MCF 10A (cell line): ENCODE measurements around the gene MT1M. TPM values are rescaled to one million over a fixed set of nuclear protein-coding genes. Genes with fewer than 3 reads are reported as not detected.
A peak's percentile ranks its signal among the peaks of the same experiment; 100 is the strongest.

Source experiments
- BruUV-seq: library from RNA; stranded (reverse); fragments of 400-500 nt; replicated peaks from 2 replicates; lab custom pipeline; 2021; lab: Mats Ljungman, UMichigan
- CTCF ChIA-PET: fragments of 300-600 bp; sonication (Branson Sonifier 250); formaldehyde crosslinking; extraction: SDS; loops from one replicate; lab custom pipeline; 2021; ENCODE audit warnings: antibody characterized with exemption, inconsistent platforms; lab: Yijun Ruan, JAX
- POLR2A ChIA-PET: fragments of 300-600, 350-650 bp; sonication (Branson Sonifier 250); formaldehyde crosslinking; extraction: SDS; loops from one replicate; lab custom pipeline; 2020; ENCODE audit warnings: antibody characterized with exemption, inconsistent platforms; lab: Yijun Ruan, JAX
- DNase-seq: peaks from one replicate; pipeline ENCODE4 v3.0.0-alpha.2; 2018; ENCODE audit not compliant: unreplicated experiment
- H3K27ac Mint-ChIP-seq: one replicate; pipeline ENCODE4 v1.8.0; 2022; ENCODE audit warnings: mild to moderate bottlenecking, low read depth, mixed read lengths; ENCODE audit not compliant: unreplicated experiment
- H3K27me3 Mint-ChIP-seq: one replicate; pipeline ENCODE4 v1.8.0; 2022; ENCODE audit warnings: mixed read lengths; ENCODE audit not compliant: insufficient read depth, unreplicated experiment
- H3K36me3 Mint-ChIP-seq: one replicate; pipeline ENCODE4 v1.8.0; 2022; ENCODE audit warnings: mild to moderate bottlenecking, moderate library complexity, mixed read lengths; ENCODE audit not compliant: insufficient read depth, unreplicated experiment
- H3K4me1 Mint-ChIP-seq: one replicate; pipeline ENCODE4 v1.8.0; 2022; ENCODE audit warnings: mixed read lengths; ENCODE audit not compliant: insufficient read depth, unreplicated experiment
- H3K4me3 Mint-ChIP-seq: one replicate; pipeline ENCODE4 v1.8.0; 2022; ENCODE audit warnings: mild to moderate bottlenecking, moderate library complexity, mixed read lengths; ENCODE audit not compliant: unreplicated experiment
- H3K9me3 Mint-ChIP-seq: one replicate; pipeline ENCODE4 v1.8.0; 2022; ENCODE audit warnings: mixed read lengths; ENCODE audit not compliant: unreplicated experiment
- CTCF ChIP-seq: fragments of 200-600 bp; IDR thresholded peaks from one replicate; pipeline ENCODE4 v1.8.0; 2022; ENCODE audit warnings: antibody characterized with exemption, mild to moderate bottlenecking; ENCODE audit not compliant: unreplicated experiment
- intact Hi-C: fragments of 100-400 bp; cut with micrococcal nuclease; formaldehyde crosslinking; loops from 2 replicates; pipeline ENCODE4 v1.14.1; 2022
- total RNA-seq: library from RNA; stranded (reverse); gene quantifications from 2 replicates; pipeline ENCODE4 v1.2.3, GENCODE V29; 2022

The MT1M gene
- total RNA-seq, 1 experiment from 2014 or later, result not detected

- no peak for TF ChIP-seq CTCF
- Mint-ChIP-seq H3K27me3 (no peaks in the 10 kb centered on the region), H3K4me3 (no peak within 1 kb of the TSS), H3K36me3 (no peaks in the 10 kb centered on the region), H3K4me1 (peaks cover 20% of the 10 kb centered on the region), H3K27ac (no peak within 1 kb of the TSS), H3K9me3 (no peaks in the 10 kb centered on the region)
- BruUV-seq, result no TSS peak
- POLR2A ChIA-PET, result interaction anchor here (0.6 to 2.1 kb wide), 8 partner anchors 9 to 298 kb away, joined by 3 to 11 read pairs (median 4); partner anchors contain the start of genes MT1E and MT2A
- no peak for DNase-seq
- intact Hi-C loops, result no loop called here
- CTCF ChIA-PET, result interaction anchor here (0.6 kb wide), 1 partner anchor 324 kb away, joined by 4 read pairs; no protein-coding TSS in a partner anchor
These were observed 5.6 kb downstream of the MT1M start, which contains the start of gene MT1A for GRCh38 chr16:56637814-56638750. MT1A (plus strand) TSS chr16:56638666; CDS start chr16:56638739, 73 bp downstream.

- no peak for TF ChIP-seq CTCF
- intact Hi-C loops, result no loop called here
- ChIA-PET POLR2A (interaction anchor here (1.0 to 2.1 kb wide), 3 partner anchors 11 to 44 kb away, joined by 3 to 6 read pairs (median 4); partner anchors contain the start of genes MT1X and MT2A), CTCF (interaction anchor here (2.1 kb wide), 1 partner anchor 63 kb away, joined by 7 read pairs; no protein-coding TSS in a partner anchor)
- no peak overlapping the region for H3K4me3 Mint-ChIP-seq
- no peak for DNase-seq
- no TSS peak for BruUV-seq
- no peaks in the 10 kb centered on the region for H3K36me3 Mint-ChIP-seq
- H3K27me3 Mint-ChIP-seq, result no peaks in the 10 kb centered on the region
- H3K9me3 Mint-ChIP-seq, result no peaks in the 10 kb centered on the region
- H3K4me1 Mint-ChIP-seq, result peaks cover 13% of the 10 kb centered on the region
- H3K27ac Mint-ChIP-seq, result no peak overlapping the region
These were observed 6.6 kb downstream of the MT1M start for GRCh38 chr16:56639045-56639444.

GRCh38 chr16:56640076-56640475 is 7.6 kb downstream of the MT1M start:
- Mint-ChIP-seq H3K4me3 (no peak overlapping the region), H3K27ac (peak overlapping the region; percentile 23), H3K9me3 (no peaks in the 10 kb centered on the region), H3K27me3 (no peaks in the 10 kb centered on the region), H3K4me1 (peaks cover 12% of the 10 kb centered on the region), H3K36me3 (no peaks in the 10 kb centered on the region)
- POLR2A ChIA-PET, result interaction anchor here (1.0 to 2.5 kb wide), 5 partner anchors 9 to 43 kb away, joined by 3 to 14 read pairs (median 5); partner anchors contain the start of genes MT1E and MT1X
- BruUV-seq, result no TSS peak
- DNase-seq, result no peak
- CTCF ChIA-PET, result interaction anchor here (0.6 to 2.1 kb wide), 3 partner anchors 29 to 62 kb away, joined by 3 to 7 read pairs (median 3); no protein-coding TSS in a partner anchor
- no peak for TF ChIP-seq CTCF
- intact Hi-C loops, result loop anchor here (5.0 kb wide), 2 partner anchors 33 to 128 kb away; partner anchors contain the start of gene MT2A

GRCh38 chr16:56641166-56641565 is 8.7 kb downstream of the MT1M start:
- peaks cover 12% of the 10 kb centered on the region for H3K4me1 Mint-ChIP-seq
- H3K4me3 Mint-ChIP-seq, result no peak overlapping the region
- no peaks in the 10 kb centered on the region for H3K27me3 Mint-ChIP-seq
- no peaks in the 10 kb centered on the region for H3K36me3 Mint-ChIP-seq
- DNase-seq, result no peak
- CTCF ChIA-PET, result interaction anchor here (0.6 to 1.0 kb wide), 2 partner anchors 15 to 39 kb away, joined by 3 read pairs; no protein-coding TSS in a partner anchor
- POLR2A ChIA-PET, result interaction anchor here (0.6 to 2.5 kb wide), 6 partner anchors 8 to 123 kb away, joined by 3 to 14 read pairs (median 6); partner anchors contain the start of genes MT1E and MT1X
- no peak overlapping the region for H3K27ac Mint-ChIP-seq
- TF ChIP-seq CTCF, result no peak
- intact Hi-C loops, result loop anchor here (5.0 kb wide), 2 partner anchors 34 to 129 kb away; partner anchors contain the start of gene MT2A
- no peaks in the 10 kb centered on the region for H3K9me3 Mint-ChIP-seq
- BruUV-seq, result no TSS peak
